ENCODE results near the gene ALDH1A3.

ALDH1A3 gene

DNA sequence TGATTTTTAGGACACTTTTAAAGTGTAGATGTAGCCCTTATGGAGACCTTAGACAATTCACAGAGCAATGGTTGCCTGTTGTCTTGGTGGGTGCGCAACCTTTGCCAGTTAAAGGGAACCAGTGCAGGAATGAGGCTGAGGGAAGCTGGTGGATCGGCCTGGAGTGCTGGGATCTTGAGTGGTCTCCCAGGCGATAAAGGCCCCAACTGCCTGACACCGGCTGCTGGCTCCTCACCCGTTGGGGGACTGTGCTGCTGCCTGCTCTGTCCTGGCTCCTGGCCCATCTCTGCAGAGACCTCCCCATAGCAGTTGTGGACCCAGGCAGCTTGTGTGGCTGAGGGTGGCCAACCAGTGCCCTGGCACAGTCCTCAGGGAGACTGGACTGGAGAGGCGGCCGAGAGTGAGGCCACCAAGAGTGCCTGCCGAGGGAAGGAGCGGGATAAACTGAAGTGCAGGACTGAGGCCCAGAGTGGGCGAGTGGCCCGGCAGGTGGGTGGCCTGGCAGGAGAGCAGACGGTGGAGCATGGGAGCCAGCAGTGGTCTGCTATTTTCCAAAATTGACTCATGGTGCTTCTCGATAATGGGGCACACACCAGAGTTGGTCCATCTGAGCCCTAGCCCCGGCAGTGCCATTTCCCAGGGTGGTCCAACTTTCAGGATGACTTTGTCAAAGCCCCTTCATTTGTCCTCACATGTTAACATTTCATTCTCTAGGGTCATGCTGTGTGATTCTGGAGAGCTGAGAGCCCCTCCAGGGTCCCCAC is 2.1 kb downstream of the ALDH1A3 start:
- no peak overlapping the region for H3K4me3 ChIP-seq (ENCODE audit: low read length)
- TF ChIP-seq ZNF274 (IDR thresholded peaks at IDR 0.05; ENCODE audit: low read depth, low read length) = no peak

DNA sequence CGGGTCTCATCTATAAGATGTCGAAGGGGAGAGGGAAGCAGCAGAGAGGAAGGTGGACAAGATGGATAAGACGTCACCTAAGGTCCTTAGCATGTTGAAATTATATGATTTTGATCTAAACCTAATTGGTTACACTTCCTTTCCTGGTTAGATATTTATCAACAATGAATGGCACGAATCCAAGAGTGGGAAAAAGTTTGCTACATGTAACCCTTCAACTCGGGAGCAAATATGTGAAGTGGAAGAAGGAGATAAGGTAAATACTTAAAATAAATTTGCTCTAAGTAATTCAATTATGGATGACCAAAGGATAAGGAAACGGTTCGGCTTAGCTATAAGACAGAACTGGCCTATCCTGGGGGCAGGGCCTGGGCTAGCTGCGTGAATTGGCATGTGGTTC is 5.5 kb downstream of the ALDH1A3 start:
- no peak overlapping the region for H3K4me3 ChIP-seq (ENCODE audit: low read length)
- no peak for TF ChIP-seq ZNF274 (IDR thresholded peaks at IDR 0.05; ENCODE audit: low read depth, low read length)

DNA sequence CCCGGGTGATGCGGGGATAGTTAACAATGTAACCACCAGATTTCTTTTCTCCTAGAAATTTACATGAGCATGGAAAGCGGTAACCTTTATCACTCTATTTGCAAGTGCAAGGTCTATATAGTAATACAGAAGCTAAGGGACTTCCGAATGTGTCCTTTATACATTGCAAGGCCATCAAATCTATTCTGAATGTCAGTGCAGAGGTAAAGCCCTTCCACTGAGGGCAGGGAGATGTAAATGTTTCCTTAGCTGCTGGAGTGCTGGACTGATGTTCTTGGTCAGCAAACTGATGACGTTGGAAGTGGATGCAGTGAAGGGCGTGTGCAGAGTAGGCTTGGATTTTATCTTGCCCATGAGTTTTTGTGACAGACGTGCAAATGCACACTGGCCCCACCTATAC is 6.2 kb downstream of the ALDH1A3 start:
- no peak for TF ChIP-seq ZNF274 (IDR thresholded peaks at IDR 0.05; ENCODE audit: low read depth, low read length)
- no peak overlapping the region for H3K4me3 ChIP-seq (ENCODE audit: low read length)

DNA sequence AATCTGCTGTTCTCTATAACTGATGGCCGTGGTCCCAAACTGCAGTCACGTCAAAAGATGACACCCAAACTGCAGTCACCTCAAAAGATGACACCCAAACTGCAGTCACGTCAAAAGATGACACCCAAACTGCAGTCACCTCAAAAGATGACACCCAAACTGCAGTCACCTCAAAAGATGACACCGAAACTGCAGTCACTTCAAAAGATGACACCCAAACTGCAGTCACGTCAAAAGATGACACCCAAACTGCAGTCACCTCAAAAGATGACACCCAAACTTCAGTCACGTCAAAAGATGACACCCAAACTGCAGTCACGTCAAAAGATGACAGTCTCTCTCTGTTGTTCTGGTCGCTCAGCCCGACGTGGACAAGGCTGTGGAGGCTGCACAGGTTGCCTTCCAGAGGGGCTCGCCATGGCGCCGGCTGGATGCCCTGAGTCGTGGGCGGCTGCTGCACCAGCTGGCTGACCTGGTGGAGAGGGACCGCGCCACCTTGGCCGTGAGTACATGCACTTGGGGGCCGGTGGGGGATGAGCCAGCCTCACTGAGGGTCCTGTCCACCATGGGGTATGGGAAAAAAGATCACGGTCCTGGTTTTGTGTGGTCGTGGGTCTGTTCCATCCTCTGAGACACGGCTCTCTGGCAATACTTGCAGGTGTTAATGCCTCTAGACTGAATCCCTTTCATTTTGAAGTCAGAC is 7.7 kb downstream of the ALDH1A3 start:
- H3K4me3 ChIP-seq (ENCODE audit: low read length) = no peak overlapping the region
- TF ChIP-seq ZNF274 (IDR thresholded peaks at IDR 0.05; ENCODE audit: low read depth, low read length) = no peak

DNA sequence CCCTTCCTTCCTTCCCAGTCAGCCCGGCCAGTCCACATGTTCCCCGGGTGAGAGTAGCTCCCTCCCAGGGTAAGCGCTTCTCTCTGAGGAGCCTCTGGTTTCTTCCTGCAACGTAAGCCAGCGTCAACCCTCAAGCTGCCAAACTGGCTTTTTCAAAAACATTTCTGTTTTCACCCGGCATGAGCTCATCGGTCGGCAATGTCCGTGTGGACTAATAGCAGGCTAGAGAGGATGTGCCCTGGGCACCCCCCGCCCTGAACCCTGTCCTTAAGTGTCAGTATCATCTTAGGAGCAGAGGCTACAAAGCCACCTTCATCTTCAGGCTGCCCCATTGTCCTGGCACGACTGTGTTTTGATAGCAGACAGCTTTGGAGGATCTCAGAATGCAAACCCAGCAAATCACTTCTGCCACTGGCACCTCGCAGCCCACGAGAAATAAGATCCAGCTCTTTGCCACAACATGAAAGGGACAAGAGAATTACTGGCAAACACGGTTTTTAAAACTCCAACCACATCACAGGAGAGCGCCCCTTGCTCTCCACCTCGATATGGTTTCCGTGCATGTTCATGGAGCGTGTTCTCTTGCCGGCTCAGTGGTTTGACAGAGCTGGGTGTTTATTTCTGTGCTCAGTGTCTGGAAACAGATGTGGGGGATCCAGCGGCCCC is 9.9 kb downstream of the ALDH1A3 start:
- no peak overlapping the region for H3K4me3 ChIP-seq (ENCODE audit: low read length)
- no peak for TF ChIP-seq ZNF274 (IDR thresholded peaks at IDR 0.05; ENCODE audit: low read depth, low read length)

DNA sequence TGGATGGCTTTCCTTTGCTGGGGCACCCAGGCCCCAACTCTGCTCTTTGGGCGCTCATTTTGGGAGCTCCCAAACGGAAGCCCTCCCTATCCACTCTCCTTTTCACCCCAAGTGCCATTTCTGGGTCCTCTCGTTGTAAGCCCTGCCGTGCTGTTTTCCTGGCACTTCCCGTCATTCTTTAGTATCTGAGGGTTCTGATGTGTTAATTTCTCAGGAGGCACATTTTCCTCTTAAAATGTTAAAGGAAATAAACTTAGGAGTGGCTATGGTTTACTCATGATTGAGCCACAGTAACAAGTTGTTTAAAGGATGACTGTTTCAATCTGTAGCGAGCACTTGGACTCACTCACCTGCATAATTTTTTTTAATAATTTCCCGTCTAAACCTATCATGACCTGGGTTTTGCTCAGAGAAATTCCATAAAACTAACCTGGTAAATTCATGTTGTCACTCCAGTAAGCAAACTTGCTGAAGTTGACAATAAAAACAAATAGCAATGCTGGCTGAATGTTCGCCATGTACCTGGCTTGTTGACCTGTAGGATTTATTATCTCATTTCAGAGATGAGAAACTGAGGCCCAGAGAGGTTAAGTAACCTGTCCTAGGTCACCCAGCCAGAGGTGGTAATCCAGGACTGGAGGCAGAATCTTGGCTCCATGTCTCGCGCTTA is 10.6 kb downstream of the ALDH1A3 start:
- H3K4me3 ChIP-seq (ENCODE audit: low read length) = no peak overlapping the region
- no peak for TF ChIP-seq ZNF274 (IDR thresholded peaks at IDR 0.05; ENCODE audit: low read depth, low read length)

DNA sequence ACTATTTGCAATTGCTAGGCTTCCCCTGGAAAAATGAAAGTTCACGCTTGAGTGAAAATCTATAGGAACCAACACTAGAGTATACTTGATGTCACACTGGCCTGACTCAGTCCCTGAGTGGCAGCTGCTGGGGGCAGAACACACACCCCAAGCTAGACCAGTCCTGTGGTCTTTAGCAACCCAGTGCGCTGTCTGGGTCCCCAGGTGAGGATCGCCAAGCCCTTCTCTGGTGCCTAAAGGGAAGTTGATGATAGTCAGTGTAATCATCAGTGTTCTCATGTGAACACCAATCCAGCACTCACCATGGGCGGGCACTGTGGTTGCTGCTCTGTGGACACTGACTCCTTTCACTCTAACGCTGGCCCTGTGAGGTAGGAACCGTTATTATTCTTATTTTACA is 11.2 kb downstream of the ALDH1A3 start:
- no peak overlapping the region for H3K4me3 ChIP-seq (ENCODE audit: low read length)
- no peak for TF ChIP-seq ZNF274 (IDR thresholded peaks at IDR 0.05; ENCODE audit: low read depth, low read length)

DNA sequence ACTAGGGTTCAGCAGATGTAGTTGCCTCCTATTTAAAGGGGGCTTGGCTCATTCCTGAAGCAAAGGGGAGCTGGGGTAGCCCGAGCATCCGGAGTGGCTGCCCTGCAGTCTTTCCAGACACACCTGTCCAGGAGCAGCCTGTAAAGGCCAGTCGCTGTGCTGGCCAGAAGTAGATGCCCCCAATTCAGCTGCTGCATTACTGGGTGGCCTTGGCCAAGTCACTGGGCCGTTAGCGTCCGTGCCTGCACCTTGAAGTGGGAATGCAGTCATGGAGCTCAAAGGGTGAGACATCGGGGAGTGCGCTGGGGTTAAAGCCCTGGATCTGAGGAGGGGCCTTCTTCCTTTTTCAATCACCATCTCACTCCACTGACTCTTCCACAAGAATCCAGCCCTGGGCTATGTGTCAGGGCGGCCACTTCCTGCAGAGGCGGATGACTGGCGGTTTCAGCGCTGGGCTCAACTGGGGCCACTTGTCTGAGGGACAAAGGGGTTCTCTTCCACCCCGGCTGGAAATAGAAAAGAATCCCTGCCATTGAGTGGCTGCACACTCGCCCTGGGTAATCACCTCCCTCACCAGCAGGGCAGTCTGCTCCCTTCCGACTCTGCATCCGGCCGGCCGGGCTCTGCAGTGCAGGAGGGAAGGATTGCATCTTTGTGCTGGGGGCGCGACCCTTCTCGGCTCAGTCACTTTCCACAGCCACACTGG is 11.8 kb downstream of the ALDH1A3 start:
- H3K4me3 ChIP-seq (ENCODE audit: low read length) = no peak overlapping the region
- no peak for TF ChIP-seq ZNF274 (IDR thresholded peaks at IDR 0.05; ENCODE audit: low read depth, low read length)

DNA sequence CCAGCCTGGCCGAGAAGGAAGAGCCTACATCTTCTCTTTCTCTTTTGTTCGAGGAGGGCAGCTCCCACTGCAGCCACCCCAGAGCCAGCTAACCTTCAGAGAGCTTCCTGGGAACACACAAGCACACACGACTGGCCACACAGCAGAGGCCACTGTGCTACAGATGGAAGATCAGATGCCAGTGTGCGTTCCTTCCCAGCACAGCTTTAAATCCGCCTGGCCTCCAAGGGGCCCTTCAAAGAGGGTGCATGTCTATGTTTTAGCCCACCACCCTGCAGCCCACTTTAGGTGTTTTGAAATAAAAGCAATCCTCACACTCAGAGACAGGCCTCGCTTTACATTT is 12.4 kb downstream of the ALDH1A3 start:
- no peak for TF ChIP-seq ZNF274 (IDR thresholded peaks at IDR 0.05; ENCODE audit: low read depth, low read length)
- no peak overlapping the region for H3K4me3 ChIP-seq (ENCODE audit: low read length)

DNA sequence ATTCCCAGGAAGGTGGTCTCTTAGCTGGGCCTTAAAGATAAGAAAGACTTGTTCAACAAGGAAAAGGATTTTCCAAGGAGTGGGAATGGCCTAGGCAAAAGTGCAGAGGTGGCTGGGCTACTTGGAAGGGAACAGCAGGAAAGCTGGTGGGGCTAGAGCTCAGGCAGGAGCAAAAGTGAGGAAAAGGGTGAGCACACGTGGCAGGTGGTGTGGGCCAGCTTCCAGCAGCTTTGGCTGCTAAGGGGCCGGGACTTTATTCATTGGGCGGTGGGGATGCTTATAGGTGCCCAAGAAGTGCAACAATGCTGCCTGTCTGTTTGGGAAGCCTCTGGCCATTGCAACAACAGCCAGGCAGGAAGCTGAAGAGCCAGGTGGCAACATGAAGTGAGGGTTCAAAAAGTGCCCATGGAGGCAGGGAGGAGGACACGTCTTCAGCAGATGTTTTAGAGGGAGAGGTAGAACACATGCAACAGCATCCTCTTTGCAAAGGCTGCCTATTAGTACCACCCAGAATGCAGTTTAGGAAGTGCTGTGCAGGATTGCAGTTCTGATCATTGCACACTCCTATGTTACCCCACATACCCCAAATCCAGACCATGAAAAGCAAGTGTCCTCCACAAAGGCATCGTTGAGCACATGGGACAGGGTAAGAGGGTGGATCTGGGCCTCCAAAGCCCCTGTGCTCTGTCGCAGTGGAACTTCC is 13.8 kb downstream of the ALDH1A3 start:
- no peak overlapping the region for H3K4me3 ChIP-seq (ENCODE audit: low read length)
- TF ChIP-seq ZNF274 (IDR thresholded peaks at IDR 0.05; ENCODE audit: low read depth, low read length) = no peak

DNA sequence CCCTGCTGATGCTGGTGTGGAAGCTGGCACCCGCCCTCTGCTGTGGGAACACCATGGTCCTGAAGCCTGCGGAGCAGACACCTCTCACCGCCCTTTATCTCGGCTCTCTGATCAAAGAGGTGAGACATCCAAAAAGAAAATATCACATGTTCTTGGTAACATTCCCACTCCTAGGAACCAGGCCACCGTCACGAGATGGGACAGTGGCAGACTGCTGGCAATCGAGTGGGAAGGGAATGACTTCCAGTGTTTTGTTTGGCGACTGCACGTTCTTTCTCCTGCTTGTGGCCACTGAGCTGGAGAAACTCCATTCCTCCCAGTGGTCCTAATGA is 14.3 kb downstream of the ALDH1A3 start:
- no peak for TF ChIP-seq ZNF274 (IDR thresholded peaks at IDR 0.05; ENCODE audit: low read depth, low read length)
- H3K4me3 ChIP-seq (ENCODE audit: low read length) = no peak overlapping the region

DNA sequence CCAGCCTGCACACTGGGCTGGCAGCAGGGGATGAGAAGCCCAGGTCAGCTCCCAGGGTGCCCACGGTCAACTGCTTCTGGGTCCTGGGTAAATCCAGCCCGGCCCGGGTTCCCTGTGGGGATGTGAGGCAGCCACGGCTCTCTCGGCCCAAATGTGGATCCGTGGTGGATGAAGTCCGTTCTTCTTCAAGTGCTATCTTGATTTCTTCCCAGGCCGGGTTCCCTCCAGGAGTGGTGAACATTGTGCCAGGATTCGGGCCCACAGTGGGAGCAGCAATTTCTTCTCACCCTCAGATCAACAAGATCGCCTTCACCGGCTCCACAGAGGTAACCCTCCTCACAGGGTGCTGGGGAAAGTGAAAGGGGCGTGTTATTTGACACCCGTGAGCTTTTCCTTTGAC is 16.1 kb downstream of the ALDH1A3 start:
- TF ChIP-seq ZNF274 (IDR thresholded peaks at IDR 0.05; ENCODE audit: low read depth, low read length) = no peak
- no peak overlapping the region for H3K4me3 ChIP-seq (ENCODE audit: low read length)

Measured in GM08714 (cell line).